Testis (tissue), 2 donors: ENCODE measurements around the gene PNPLA2.

Experiments
- POLR2A ChIP-seq: fragments of 450-650 bp; IDR thresholded peaks from one replicate; pipeline ENCODE4 v1.6.1; 2017; ENCODE audit warnings: antibody characterized with exemption, mild to moderate bottlenecking, moderate library complexity
- TF ChIP-seq, protein P1 (sequence below), 3 experiments: fragments of 450-650 bp in 2 of 3; fragments of 200-600 bp in 1 of 3; sonication (generic) in 1 of 3; IDR thresholded peaks; one replicate each; pipeline ENCODE4 v1.5.1; 2016 to 2019; ENCODE audit warnings: antibody characterized with exemption in 3 of 3, mild to moderate bottlenecking in 2 of 3, moderate library complexity in 1 of 3

DNA sequence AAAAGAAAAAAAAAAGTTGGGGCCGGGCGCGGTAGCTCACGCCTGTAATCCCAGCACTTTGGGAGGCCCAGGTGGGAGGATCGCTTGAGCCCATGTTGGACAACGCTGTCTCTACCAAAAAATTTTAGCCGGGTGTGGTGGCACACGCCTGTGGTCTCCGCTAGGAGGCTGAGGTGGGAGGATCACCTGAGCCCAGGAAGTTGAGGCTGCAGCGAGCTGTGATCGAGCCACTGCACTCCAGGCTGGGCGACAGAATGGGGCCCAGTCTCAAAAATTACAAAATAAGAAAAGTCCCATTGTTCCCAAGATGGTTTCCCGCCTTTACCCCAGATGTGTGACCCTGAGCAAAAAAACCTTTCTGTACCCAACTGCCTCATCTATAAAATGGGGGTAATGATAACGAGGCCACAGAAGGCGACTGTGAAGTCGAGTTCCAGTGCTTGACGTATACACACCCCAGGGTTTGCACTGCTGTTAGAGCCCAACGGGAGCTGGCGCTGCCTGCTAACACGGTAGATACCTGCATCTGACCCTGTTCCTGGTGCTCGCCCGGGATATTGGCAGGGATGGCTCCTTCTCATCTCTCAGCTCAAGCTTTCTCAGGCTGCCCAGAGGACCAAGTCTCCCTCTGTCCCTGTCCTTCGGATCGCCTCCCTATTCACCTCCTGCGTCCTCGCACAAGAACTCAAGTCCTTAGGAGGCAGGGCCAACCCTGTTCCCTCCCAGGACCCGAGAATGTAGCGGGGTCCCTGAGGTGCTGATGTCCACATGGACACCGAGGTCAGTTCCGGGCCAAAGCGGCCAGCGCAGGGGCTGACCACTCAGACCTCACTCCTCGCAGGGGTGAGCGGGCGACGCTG lies 10.1 kb upstream of the PNPLA2 start:
- TF ChIP-seq, protein P1, sequence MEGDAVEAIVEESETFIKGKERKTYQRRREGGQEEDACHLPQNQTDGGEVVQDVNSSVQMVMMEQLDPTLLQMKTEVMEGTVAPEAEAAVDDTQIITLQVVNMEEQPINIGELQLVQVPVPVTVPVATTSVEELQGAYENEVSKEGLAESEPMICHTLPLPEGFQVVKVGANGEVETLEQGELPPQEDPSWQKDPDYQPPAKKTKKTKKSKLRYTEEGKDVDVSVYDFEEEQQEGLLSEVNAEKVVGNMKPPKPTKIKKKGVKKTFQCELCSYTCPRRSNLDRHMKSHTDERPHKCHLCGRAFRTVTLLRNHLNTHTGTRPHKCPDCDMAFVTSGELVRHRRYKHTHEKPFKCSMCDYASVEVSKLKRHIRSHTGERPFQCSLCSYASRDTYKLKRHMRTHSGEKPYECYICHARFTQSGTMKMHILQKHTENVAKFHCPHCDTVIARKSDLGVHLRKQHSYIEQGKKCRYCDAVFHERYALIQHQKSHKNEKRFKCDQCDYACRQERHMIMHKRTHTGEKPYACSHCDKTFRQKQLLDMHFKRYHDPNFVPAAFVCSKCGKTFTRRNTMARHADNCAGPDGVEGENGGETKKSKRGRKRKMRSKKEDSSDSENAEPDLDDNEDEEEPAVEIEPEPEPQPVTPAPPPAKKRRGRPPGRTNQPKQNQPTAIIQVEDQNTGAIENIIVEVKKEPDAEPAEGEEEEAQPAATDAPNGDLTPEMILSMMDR (IDR thresholded peaks at IDR 0.05) = no peak
- TF ChIP-seq POLR2A = no peak
